Gastrocnemius medialis (tissue), 4 donors: ENCODE measurements around the gene CALCB.

Experiments used
- CTCF ChIP-seq, 5 experiments: fragments of 450-650 bp in 3 of 5; fragments of 200-600 bp in 2 of 5; sonication (generic) in 2 of 5; IDR thresholded peaks in 4 of 5; conservative IDR thresholded peaks in 1 of 5; 1 replicate in 4 of 5; 2 replicates in 1 of 5; pipeline ENCODE4 v1.5.1; 2016 to 2019; ENCODE audit warnings: antibody characterized with exemption in 5 of 5, mild to moderate bottlenecking in 3 of 5, moderate library complexity in 3 of 5
- POLR2A ChIP-seq, 2 donors: fragments of 450-650 bp; IDR thresholded peaks; one replicate each; pipeline ENCODE4 v1.6.1; 2017; ENCODE audit warnings: antibody characterized with exemption in 2 of 2, mild to moderate bottlenecking in 2 of 2, moderate library complexity in 2 of 2

DNA sequence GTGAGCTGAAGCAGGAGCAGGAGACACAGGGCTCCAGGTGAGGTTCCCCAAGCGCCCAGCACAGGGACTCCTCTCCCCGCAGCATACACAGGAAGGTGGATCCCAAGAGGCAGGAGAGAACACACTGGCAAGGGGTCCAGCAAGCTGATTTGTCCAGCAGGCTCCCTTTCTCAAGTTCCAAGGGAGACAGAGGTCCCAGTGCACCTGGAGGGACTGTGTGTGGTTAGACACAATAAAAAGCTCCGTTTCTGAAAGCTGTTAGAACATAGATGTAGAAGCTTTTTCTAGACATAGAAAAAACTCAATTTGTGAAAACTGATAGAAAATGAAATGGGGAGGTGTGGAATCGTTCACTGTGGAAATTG lies 1.8 kb downstream of the CALCB start:
- no peak for TF ChIP-seq POLR2A (IDR thresholded peaks at IDR 0.05)
- peak in 1 of 5 experiments; percentile 6 for TF ChIP-seq CTCF (IDR thresholded peaks at IDR 0.05 in 4 of 5, conservative IDR thresholded peaks at IDR 0.05 in 1 of 5)
